H1 (cell line): ENCODE measurements around the gene CXCL5. TPM values are rescaled to one million over a fixed set of nuclear protein-coding genes. Genes with fewer than 3 reads are reported as not detected.

ENCODE experiments used
- CTCF ChIA-PET: fragments of 300-600 bp; sonication (Branson Sonifier 250); formaldehyde crosslinking; loops from one replicate; lab custom pipeline; 2021; ENCODE audit not compliant: partially characterized antibody; lab: Charles Lee
- POLR2A ChIA-PET: fragments of 300-600 bp; sonication (Branson Sonifier 250); formaldehyde crosslinking; loops from one replicate; lab custom pipeline; 2021; ENCODE audit warnings: inconsistent platforms; ENCODE audit not compliant: partially characterized antibody; lab: Charles Lee
- DNase-seq, 2 experiments: peaks; one replicate each; pipeline versions ENCODE4 v3.0.0 to v3.0.0-alpha.2; 2010 to 2022; ENCODE audit warnings: low spot score in 2 of 2, low read depth in 1 of 2, mixed read lengths in 1 of 2
- FAIRE-seq: peaks from 2 replicates; lab custom pipeline; 2011; peaks lifted over from hg19 to GRCh38; lab: Jason Lieb, UNC
- H2AFZ ChIP-seq: 2 replicates; pipeline ENCODE4 v1.8.1; 2012; ENCODE audit warnings: low read length, inconsistent platforms
- H2AK5ac ChIP-seq: 2 replicates; pipeline ENCODE4 v1.6.1; 2013; ENCODE audit warnings: low read depth, low read length
- H2BK120ac ChIP-seq: replicated peaks from 2 replicates; pipeline ENCODE3; 2013; ENCODE audit warnings: low read depth, low read length, inconsistent platforms
- H2BK12ac ChIP-seq: 2 replicates; pipeline ENCODE4 v1.6.1; 2013; ENCODE audit warnings: low read depth, low read length
- H2BK15ac ChIP-seq: 2 replicates; pipeline ENCODE4 v1.6.1; 2013; ENCODE audit warnings: low read length
- H2BK20ac ChIP-seq: 2 replicates; pipeline ENCODE4 v1.6.1; 2013; ENCODE audit warnings: low read length
- H2BK5ac ChIP-seq: 2 replicates; pipeline ENCODE4 v1.6.1; 2013; ENCODE audit warnings: low read depth, low read length
- H3K14ac ChIP-seq: 2 replicates; pipeline ENCODE4 v1.6.1; 2013; ENCODE audit warnings: inconsistent platforms; ENCODE audit not compliant: insufficient read length
- H3K18ac ChIP-seq: 2 replicates; pipeline ENCODE4 v1.6.1; 2013; ENCODE audit warnings: low read length; ENCODE audit errors: extremely low read depth
- H3K23ac ChIP-seq: 2 replicates; pipeline ENCODE4 v1.6.1; 2013; ENCODE audit warnings: inconsistent platforms; ENCODE audit not compliant: insufficient read length
- H3K23me2 ChIP-seq: 2 replicates; pipeline ENCODE4 v1.6.1; 2013; ENCODE audit warnings: low read depth, low read length
- H3K27ac ChIP-seq: 2 replicates; pipeline ENCODE4 v1.6.1; 2011; ENCODE audit warnings: low read depth, low read length, inconsistent platforms
- H3K27me3 ChIP-seq, 4 experiments: replicated peaks in 1 of 4; 1 replicate in 1 of 4; 2 replicates in 3 of 4; pipeline versions ENCODE4 v1.6.1 to v1.8.1; 2011 to 2013; ENCODE audit warnings: low read length in 3 of 4, mild to moderate bottlenecking in 3 of 4, inconsistent platforms in 2 of 4, mixed read lengths in 2 of 4, moderate library complexity in 1 of 4; ENCODE audit not compliant: control insufficient read depth in 3 of 4, insufficient read depth in 3 of 4; ENCODE audit errors: extremely low read depth in 1 of 4
- H3K36me3 ChIP-seq, 4 experiments: 2 replicates each; pipeline versions ENCODE4 v1.6.1 to v1.8.1; 2011 to 2013; ENCODE audit warnings: mild to moderate bottlenecking in 4 of 4, low read length in 3 of 4, moderate library complexity in 2 of 4, control low read depth in 1 of 4, inconsistent platforms in 1 of 4; ENCODE audit not compliant: insufficient read depth in 4 of 4, control insufficient read depth in 2 of 4
- H3K4ac ChIP-seq: replicated peaks from 2 replicates; pipeline ENCODE3; 2013; ENCODE audit warnings: low read length, low read depth, mixed read lengths, inconsistent platforms; ENCODE audit not compliant: insufficient read length
- H3K4me1 ChIP-seq, 4 experiments: replicated peaks in 1 of 4; 1 replicate in 1 of 4; 2 replicates in 3 of 4; pipeline versions ENCODE4 v1.6.1 to v1.8.1; 2011 to 2013; ENCODE audit warnings: low read length in 3 of 4, inconsistent platforms in 2 of 4, mixed read lengths in 1 of 4; ENCODE audit not compliant: insufficient read depth in 4 of 4, control insufficient read depth in 3 of 4
- H3K4me2 ChIP-seq, 2 experiments: 2 replicates each; pipeline versions ENCODE4 v1.6.1 to v1.8.1; 2011 to 2013; ENCODE audit warnings: low read depth in 2 of 2, low read length in 2 of 2, control low read depth in 1 of 2, inconsistent platforms in 1 of 2, mild to moderate bottlenecking in 1 of 2; ENCODE audit not compliant: insufficient read depth in 1 of 2
- H3K4me3 ChIP-seq, 4 experiments: fragments of 200-600, 300-600 bp in 1 of 4; sonication (generic), shearing (Covaris generic), sonication (Bioruptor Twin) in 1 of 4; 2 replicates each; pipeline versions ENCODE4 v1.5.1 to v1.8.1; 2011 to 2016; ENCODE audit warnings: low read length in 4 of 4, low read depth in 3 of 4, control low read depth in 2 of 4, inconsistent platforms in 2 of 4, mild to moderate bottlenecking in 2 of 4, mixed read lengths in 1 of 4, moderate library complexity in 1 of 4; ENCODE audit not compliant: insufficient read depth in 2 of 4; ENCODE audit errors: extremely low read depth in 1 of 4
- H3K56ac ChIP-seq: replicated peaks from 2 replicates; pipeline ENCODE3; 2013; ENCODE audit warnings: low read depth, mild to moderate bottlenecking, mixed read lengths, low read length, inconsistent platforms; ENCODE audit not compliant: insufficient read length
- H3K79me1 ChIP-seq: 2 replicates; pipeline ENCODE4 v1.6.1; 2013; ENCODE audit warnings: low read depth, low read length, control low read depth
- H3K79me2 ChIP-seq, 2 experiments: 2 replicates each; pipeline versions ENCODE4 v1.6.1 to v1.8.1; 2012 to 2013; ENCODE audit warnings: low read length in 2 of 2, mild to moderate bottlenecking in 2 of 2, inconsistent platforms in 1 of 2; ENCODE audit not compliant: insufficient read depth in 2 of 2, control insufficient read depth in 1 of 2
- H3K9ac ChIP-seq, 4 experiments: replicated peaks in 1 of 4; 1 replicate in 1 of 4; 2 replicates in 3 of 4; pipeline versions ENCODE4 v1.6.1 to v1.8.1; 2011 to 2013; ENCODE audit warnings: low read depth in 3 of 4, low read length in 3 of 4, control low read depth in 2 of 4, mild to moderate bottlenecking in 2 of 4, moderate library complexity in 2 of 4, inconsistent platforms in 1 of 4; ENCODE audit errors: extremely low read depth in 1 of 4
- H3K9me3 ChIP-seq, 2 experiments: 2 replicates each; pipeline versions ENCODE4 v1.6.1 to v1.8.1; 2012 to 2013; ENCODE audit warnings: mild to moderate bottlenecking in 2 of 2, moderate library complexity in 2 of 2, control low read depth in 1 of 2, inconsistent platforms in 1 of 2, low read depth in 1 of 2, low read length in 1 of 2, mixed read lengths in 1 of 2; ENCODE audit not compliant: insufficient read depth in 2 of 2
- H4K20me1 ChIP-seq, 2 experiments: replicated peaks in 1 of 2; 2 replicates each; pipeline versions ENCODE3 to v1.8.1; 2011 to 2013; ENCODE audit warnings: inconsistent platforms in 2 of 2, low read length in 2 of 2, mild to moderate bottlenecking in 1 of 2; ENCODE audit not compliant: insufficient read depth in 2 of 2, control insufficient read depth in 1 of 2
- H4K5ac ChIP-seq: 2 replicates; pipeline ENCODE4 v1.6.1; 2013; ENCODE audit warnings: low read length, low read depth, mixed read lengths, inconsistent platforms; ENCODE audit not compliant: insufficient read length
- H4K8ac ChIP-seq: 2 replicates; pipeline ENCODE4 v1.8.0; 2013; ENCODE audit warnings: mild to moderate bottlenecking, moderate library complexity, low read length, inconsistent platforms; ENCODE audit not compliant: insufficient read depth; ENCODE audit errors: extremely low read depth
- H4K91ac ChIP-seq: replicated peaks from 2 replicates; pipeline ENCODE3; 2013; ENCODE audit warnings: low read length, mixed read lengths, inconsistent platforms; ENCODE audit not compliant: insufficient read length
- ATF3 ChIP-seq: IDR thresholded peaks from 2 replicates; pipeline ENCODE4 v1.6.1; 2011; ENCODE audit warnings: low read depth, mild to moderate bottlenecking, low read length; ENCODE audit not compliant: insufficient read depth
- CBX5 ChIP-seq: fragments of 300-800, 300-1000 bp; sonication (generic); IDR thresholded peaks from 2 replicates; pipeline ENCODE4 v1.7.1; 2016; ENCODE audit warnings: antibody characterized with exemption, low read length, low read depth
- GABPA ChIP-seq: IDR thresholded peaks from 2 replicates; pipeline ENCODE4 v1.6.1; 2011; ENCODE audit warnings: mild to moderate bottlenecking, low read length, moderate library complexity, borderline replicate concordance; ENCODE audit not compliant: insufficient read depth
- GTF2F1 ChIP-seq: IDR thresholded peaks from 2 replicates; pipeline ENCODE4 v1.6.1; 2012; ENCODE audit warnings: low read depth, low read length, improper control_type of control experiment, borderline replicate concordance
- HDAC2 ChIP-seq, 2 experiments: fragments of 300-600 bp in 1 of 2; sonication (generic) in 1 of 2; IDR thresholded peaks; 2 replicates each; pipeline ENCODE4 v1.6.1; 2011 to 2012; ENCODE audit warnings: low read depth in 2 of 2, low read length in 2 of 2, mild to moderate bottlenecking in 2 of 2, moderate library complexity in 2 of 2, borderline replicate concordance in 1 of 2, inconsistent platforms in 1 of 2
- HDAC6 ChIP-seq: IDR thresholded peaks from one replicate; pipeline ENCODE4 v1.7.1; 2012; ENCODE audit warnings: low read depth, mild to moderate bottlenecking, inconsistent platforms, low read length, moderate library complexity
- JUN ChIP-seq: IDR thresholded peaks from 2 replicates; pipeline ENCODE4 v1.6.1; 2011; ENCODE audit warnings: low read depth, mild to moderate bottlenecking, improper control_type of control experiment, low read length
- RBBP5 ChIP-seq: IDR thresholded peaks from 2 replicates; pipeline ENCODE4 v1.7.1; 2012; ENCODE audit warnings: low read depth, mild to moderate bottlenecking, inconsistent platforms, low read length, moderate library complexity, borderline replicate concordance
- RFX5 ChIP-seq: IDR thresholded peaks from 2 replicates; pipeline ENCODE4 v1.6.1; 2011; ENCODE audit warnings: low read depth, low read length, improper control_type of control experiment, borderline replicate concordance
- SP1 ChIP-seq: IDR thresholded peaks from 2 replicates; pipeline ENCODE4 v1.6.1; 2011; ENCODE audit warnings: low read depth, low read length
- SRF ChIP-seq: IDR thresholded peaks from 2 replicates; pipeline ENCODE4 v1.6.1; 2011; ENCODE audit warnings: mild to moderate bottlenecking, low read depth, low read length, moderate library complexity
- YY1 ChIP-seq: IDR thresholded peaks from 2 replicates; pipeline ENCODE4 v1.6.1; 2011; ENCODE audit warnings: low read depth, mild to moderate bottlenecking, low read length
- ZNF274 ChIP-seq: IDR thresholded peaks from 2 replicates; pipeline ENCODE4 v1.7.0; 2012; ENCODE audit warnings: low read length, borderline replicate concordance; ENCODE audit errors: extremely low read depth
- WGBS, 2 experiments: shearing (Covaris generic) in 1 of 2; methylation state at CpG; one replicate each; pipeline versions ENCODE4 v1.1.6 to v1.1.7; 2013 to 2015; ENCODE audit warnings: low lambda C conversion rate in 2 of 2, mixed read lengths in 2 of 2, inconsistent platforms in 1 of 2, low coverage in 1 of 2, missing lambda C conversion rate in 1 of 2; ENCODE audit not compliant: insufficient replicate concordance in 2 of 2, insufficient coverage in 1 of 2, insufficient read length in 1 of 2; ENCODE audit errors: extremely low coverage in 1 of 2, missing lambda C conversion rate in 1 of 2; 5-methylcytosine and 5-hydroxymethylcytosine counted together
- polyA plus RNA-seq, 7 experiments: library from polyadenylated mRNA; depleted of rRNA in 3 of 7; stranded (reverse) in 5 of 7; unstranded in 2 of 7; fragments of >200 nt in 5 of 7; fragments of 200-250 nt in 2 of 7; gene quantifications; 1 replicate in 5 of 7; 2 replicates in 1 of 7; 4 replicates in 1 of 7; pipeline versions ENCODE4 v1.2.1 to v1.2.3, GENCODE V29; 2011 to 2013; ENCODE audit warnings: missing spikeins in 2 of 7, mixed read lengths in 2 of 7
- total RNA-seq: library from RNA; stranded (reverse); fragmentation: NEBNext Ultra II Directional; extraction: Animal tissue kit (Norgen Biotek cat#: 25700); gene quantifications from 2 replicates; pipeline ENCODE4 v1.2.1, GENCODE V29; 2021

Gene CXCL5
- total and polyA plus RNA-seq, 2 of the 8 experiments (the other 6 are each of a cell fraction or from before 2014, with no cell fraction given), result 10.9 to 15.6 TPM

GRCh38 chr4:74016068-74016467 lies 17.6 kb upstream of the CXCL5 start:
- no peak overlapping the region for H2BK120ac ChIP-seq
- no peak overlapping the region for H4K5ac ChIP-seq
- H4K91ac ChIP-seq, result no peak overlapping the region
- H3K4me2 ChIP-seq, result no peak overlapping the region
- no peak overlapping the region for H3K14ac ChIP-seq
- ChIA-PET POLR2A (interaction anchor here (0.9 to 1.4 kb wide), 2 partner anchors 14 to 18 kb away, joined by 5 read pairs; partner anchors contain the start of gene CXCL5), CTCF (interaction anchor here (0.6 to 1.8 kb wide), 4 partner anchors 17 to 287 kb away, joined by 3 to 4 read pairs (median 4); partner anchors contain the start of gene CXCL5)
- no peak overlapping the region for H2AFZ ChIP-seq
- no peak overlapping the region for H3K27ac ChIP-seq
- DNase-seq, result no peak
- no peak overlapping the region for H4K8ac ChIP-seq
- no peaks in the 10 kb centered on the region for H3K9me3 ChIP-seq
- no peaks in the 10 kb centered on the region for H3K36me3 ChIP-seq
- no peaks in the 10 kb centered on the region for H3K4me1 ChIP-seq
- no peak overlapping the region; the same call in 1 of the 2 replicates for H2BK12ac ChIP-seq
- FAIRE-seq, result no peak
- no peak overlapping the region for H3K56ac ChIP-seq
- H3K4ac ChIP-seq, result no peak overlapping the region
- no peak overlapping the region for H2BK5ac ChIP-seq
- H4K20me1 ChIP-seq, result no peaks in the 10 kb centered on the region
- H2BK20ac ChIP-seq, result no peak overlapping the region
- no peak overlapping the region for H3K23ac ChIP-seq
- no peaks in the 10 kb centered on the region for H3K79me2 ChIP-seq
- no peaks in the 10 kb centered on the region for H3K79me1 ChIP-seq
- 72% methylated on average over 1 of the region's 1 CpG; no CpG with 5 or more reads in 1 of the 2 experiments for WGBS, 2 experiments
- H3K18ac ChIP-seq, result no peak overlapping the region
- H3K4me3 ChIP-seq, result no peak overlapping the region
- H3K27me3 ChIP-seq, result no peaks in the 10 kb centered on the region
- no peak overlapping the region for H3K9ac ChIP-seq
- H2AK5ac ChIP-seq, result no peak overlapping the region
- H3K23me2 ChIP-seq, result no peaks in the 10 kb centered on the region
- no peak overlapping the region for H2BK15ac ChIP-seq
- no peak for TF ChIP-seq HDAC6
- no peak for TF ChIP-seq CBX5
- TF ChIP-seq JUN, result no peak
- no peak for TF ChIP-seq HDAC2 (IDR thresholded peaks at IDR 0.05; ENCODE audit: borderline replicate concordance in 1 of 2, low read depth in 2 of 2, low read length in 2 of 2)
- no peak for TF ChIP-seq SP1
- TF ChIP-seq RBBP5, result no peak
- no peak for TF ChIP-seq ZNF274
- TF ChIP-seq SRF, result no peak
- TF ChIP-seq GTF2F1, result no peak
- no peak for TF ChIP-seq YY1
- TF ChIP-seq ATF3, result no peak
- TF ChIP-seq RFX5, result no peak
- TF ChIP-seq GABPA, result no peak
